Stimulated activated CD4-positive, alpha-beta T cell treated with anti-CD3 and anti-CD28 coated beads, Interleukin-15, amount 100 ng/mL, for 1 hour (primary cell): Measurements from ENCODE around the gene NRP1.

Experiments
- DNase-seq, 2 donors: peaks; one replicate each; pipeline ENCODE4 v3.0.0-alpha.2; 2020; ENCODE audit warnings: low read depth in 1 of 2, low spot score in 1 of 2

The NRP1 gene

DNA sequence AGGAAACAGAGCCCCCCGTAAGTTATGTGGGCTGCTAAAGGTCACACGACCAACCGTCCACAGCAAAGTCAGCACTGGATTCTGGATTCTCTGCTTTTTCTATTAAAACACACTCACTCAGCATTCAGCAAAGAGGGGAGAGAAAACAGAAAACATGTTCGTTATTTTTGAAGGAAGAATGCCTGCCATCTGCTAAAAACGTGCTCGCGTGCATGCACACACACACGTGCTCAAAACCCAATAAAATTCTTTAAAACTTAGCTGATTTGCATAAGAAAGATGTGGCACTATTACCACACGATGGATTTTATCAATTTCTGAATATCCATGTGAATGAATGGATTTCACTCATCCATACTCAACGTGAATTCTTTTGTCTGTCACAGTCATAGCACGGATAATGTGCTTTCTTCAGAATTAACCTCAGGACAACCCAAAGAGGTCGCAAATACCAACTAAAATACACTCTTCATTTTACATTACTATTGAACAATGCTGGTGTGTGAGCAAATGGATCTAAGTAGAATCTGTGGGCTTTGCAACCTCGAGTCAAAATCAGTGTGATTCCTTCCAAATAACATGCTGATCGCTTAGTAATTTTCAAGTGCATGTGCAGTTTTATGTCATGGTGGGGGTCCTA is 40.8 kb downstream of the NRP1 start:
- DNase-seq: no peak

DNA sequence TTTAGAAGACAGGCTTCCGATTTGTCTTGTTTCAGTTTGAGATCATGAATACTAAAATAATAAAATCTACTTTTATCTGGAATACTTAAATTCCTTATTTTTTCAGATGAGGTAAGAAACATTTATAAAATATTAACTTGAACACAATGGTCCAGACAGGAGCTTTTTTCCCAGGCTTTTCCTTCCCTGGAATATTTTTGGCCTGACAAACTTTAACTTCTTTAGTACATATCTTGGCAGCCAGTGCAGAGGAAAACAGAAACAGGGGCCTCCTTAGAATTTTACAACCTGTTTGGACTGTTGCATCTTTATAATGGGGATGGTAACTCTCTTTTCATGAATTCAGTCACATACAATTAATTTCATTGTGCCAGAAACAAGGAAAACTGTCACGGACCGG is 41.4 kb downstream of the NRP1 start:
- DNase-seq: no peak

DNA sequence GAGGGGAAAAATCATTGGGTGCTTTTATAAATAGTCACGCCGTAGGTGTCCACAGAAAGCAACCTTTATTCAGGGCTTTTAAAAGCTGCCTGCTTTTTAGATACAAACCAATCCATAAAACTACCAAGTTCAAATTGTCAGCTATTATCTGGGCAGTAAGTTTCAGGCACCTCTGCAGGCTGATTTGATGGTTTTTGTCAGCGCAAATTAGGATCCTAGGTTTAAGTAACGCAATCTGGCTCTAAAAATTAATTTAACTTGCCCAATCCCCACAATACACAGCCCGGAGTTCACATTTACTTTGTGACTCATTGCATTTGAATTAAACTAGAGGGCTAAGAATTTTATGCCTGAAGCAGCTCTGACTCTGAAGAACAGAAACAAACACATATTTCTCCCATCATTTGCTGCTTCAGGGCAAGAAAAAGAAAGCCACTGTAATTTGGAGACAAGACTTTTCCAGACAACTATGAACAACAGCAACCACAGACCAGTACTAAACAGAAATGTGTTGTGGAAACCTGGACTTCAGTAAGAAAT is 43.3 kb downstream of the NRP1 start:
- no peak for DNase-seq

DNA sequence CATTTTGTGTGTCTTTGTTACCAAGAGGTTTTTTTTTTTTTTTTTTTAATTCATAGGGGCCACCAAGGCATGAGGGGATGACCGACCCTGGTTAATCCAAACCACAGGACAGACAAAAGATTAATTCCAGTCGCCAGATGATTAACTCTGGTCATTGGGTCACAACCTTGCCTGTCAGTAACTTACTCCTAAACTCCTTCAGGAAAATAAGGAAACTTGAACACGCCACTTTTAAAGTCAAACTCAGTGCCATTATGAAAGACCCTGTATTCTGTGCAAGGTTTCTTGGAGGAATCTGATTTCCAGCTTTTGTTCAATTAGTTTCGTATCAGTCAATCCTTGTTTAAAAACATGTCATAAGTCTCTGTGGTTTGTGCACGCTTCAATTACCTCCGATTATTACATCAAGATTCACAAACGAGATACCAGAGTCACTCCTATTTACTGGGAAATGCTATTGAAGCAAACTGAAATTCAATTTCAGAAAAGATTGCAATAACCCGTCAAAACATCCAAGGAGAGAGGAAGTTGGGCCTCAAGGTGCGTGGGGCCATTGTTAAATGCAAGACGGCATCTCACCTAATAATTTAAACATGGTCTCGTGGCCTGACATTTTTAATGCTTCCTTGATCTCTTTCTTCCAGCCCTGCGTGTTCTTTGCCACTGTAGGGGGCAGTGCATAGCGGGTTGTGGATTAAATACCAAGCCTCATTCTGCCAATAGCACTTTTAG is 44.0 kb downstream of the NRP1 start:
- DNase-seq: no peak

DNA sequence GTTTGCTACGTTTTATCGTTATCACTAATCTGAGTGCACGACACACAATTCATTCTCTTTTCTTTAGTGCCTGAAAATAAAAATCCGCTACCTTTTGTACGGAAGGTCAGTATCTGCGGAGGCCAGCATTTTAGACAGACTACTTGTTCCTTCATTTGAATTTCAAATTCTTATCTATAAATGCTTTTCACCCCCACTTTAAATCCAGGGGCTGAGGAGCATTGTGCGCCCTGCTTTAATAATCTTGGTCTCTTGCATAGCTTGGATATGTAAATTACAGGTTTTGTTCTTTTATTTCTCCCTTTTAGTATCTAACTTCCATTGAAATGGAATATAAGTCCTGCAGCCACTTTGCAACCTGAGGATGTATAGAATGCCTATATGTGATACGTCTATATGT is 44.7 kb downstream of the NRP1 start:
- no peak for DNase-seq

DNA sequence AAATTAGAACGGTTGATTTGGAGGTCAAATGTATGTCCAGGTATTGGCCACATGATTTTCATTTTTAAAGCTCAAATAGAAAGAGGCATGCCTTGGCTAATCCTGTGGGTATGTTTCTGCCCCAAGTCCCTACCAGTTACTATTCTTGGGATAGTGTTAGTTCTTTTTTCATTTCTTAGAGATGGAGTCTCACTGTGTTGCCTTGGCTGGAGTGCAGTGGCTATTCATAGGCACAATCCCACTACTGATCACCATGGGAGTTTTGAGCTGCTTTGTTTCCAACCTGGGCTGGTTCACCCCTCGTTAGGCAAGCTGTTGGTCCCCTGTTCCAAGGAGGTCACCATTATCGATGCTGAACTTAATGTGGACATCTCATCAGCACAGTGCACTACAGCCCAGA is 46.3 kb downstream of the NRP1 start:
- no peak for DNase-seq

DNA sequence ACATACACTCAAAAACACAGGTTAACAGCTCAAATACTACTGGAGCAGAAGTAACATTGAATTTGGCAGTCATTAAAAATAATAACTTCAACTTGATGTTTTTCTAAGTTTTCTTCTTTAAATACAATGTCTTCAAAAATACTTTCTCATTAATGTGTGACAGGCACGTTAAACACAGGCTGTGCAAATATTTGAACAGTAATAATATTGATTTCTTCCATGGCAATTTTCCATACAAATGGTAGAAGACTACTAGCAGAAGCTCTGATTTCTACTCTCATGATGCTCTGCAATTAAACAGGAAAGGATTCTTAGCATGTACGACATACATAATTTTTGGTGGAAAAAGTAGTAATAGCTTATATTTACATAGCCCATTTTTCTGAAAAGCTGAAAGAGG is 47.4 kb downstream of the NRP1 start:
- no peak for DNase-seq

DNA sequence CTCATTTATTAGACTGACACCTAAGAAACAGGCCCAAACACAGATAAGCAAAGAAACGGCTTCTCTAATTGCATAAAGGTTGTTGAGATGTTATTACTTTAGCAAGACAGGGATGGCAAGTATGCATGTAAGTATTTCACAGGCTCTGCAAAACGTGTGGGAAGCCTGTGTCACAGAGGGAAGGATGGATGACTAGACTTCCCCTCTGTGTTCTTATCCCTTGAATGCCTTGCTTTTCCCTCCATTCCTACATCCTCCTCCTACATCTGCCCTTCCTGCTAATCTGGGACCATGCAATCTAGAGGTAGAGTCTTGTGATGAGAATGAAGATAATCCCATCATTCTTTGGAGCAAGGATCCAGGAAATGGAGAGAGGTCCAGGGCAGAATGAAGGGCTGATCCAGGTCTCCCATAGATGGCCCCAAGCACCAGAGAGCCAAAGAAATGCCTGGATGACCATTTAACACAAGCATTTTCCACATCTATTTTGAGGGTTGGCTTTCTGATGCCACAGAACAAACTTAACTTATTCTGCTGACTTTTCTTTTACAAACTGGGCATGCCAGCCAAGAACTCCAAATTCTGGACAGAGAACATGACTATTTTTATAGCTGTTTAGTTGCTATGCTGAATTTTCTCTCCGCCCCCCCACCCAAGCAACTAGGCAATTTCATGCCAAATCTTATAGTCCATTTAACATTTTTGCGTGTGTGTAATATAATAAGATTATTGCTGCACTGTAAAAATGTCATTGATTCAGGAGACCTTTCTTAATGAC is 48.1 kb downstream of the NRP1 start:
- no peak for DNase-seq

DNA sequence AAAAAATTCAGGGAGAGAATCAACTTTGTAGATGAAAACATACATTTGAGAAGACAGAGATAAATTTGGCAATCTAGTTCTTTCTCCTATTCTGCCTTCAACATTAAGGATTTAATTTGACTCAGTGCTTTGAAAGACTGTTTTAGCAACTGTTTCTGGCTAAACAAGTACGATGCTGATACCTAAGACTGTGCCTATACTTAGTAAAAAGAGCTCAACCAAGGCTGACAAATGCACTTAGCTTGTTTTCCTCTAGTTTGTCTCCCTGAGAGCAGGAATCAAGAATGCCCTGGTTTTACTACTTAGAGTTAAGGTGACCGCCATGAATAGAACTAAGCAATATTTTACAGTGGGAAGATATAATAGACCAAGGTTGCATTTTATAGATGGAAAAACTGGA is 49.5 kb downstream of the NRP1 start:
- no peak for DNase-seq

DNA sequence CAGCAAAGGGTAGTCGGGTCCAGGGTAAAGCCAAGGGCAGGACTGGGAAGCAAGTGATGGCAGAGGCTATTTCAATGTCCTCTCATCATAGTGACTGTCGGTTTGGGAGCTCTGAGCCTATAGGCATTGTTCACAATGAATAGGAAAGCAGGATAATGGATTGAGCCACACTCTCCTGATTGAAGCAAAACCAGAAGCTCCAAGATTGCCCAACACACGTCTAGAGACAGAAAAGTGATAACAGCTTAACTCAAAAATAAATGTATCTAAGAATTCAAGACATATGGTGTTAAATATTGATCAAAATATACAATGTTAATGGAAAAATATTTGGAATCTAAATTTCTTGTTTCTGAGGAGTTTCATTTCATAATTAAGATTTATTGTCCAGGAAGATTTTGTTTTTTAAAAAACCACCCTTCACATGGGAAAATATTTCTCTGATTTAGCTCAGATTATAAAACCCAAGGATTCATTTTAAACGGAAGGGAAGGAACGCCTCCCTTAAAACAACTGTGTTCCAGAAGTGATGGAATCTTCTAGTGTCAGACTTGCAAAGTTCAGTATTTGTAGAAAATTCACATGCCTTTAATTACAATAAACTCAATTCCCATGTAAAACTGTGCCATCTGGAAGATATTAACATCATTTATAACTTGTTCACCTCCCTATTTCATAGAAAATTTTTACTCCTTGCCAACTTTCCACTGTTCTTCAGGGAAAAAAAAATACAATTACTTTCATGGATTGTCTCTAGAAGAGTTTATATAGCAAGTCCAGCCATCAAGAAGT is 54.5 kb downstream of the NRP1 start:
- no peak for DNase-seq

DNA sequence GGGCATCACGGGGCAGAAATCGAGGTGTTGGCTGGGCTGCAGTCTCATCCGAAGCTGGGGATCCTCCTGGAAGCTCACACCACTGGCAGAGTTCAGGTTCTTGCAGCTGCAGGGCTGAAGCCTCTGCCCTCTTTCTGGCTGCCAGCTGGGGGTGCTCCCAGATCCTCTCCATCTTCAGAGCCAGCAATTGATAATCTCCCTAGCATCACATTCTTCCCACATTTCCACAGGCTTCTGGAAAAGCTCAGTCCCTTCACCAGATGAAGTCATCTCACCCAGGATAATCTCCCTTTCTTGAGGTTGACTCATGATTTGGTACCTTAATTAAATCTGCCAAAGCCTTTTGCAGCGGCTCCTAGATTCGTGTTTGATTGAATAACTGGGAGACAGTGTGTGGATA is 55.2 kb downstream of the NRP1 start:
- no peak for DNase-seq

DNA sequence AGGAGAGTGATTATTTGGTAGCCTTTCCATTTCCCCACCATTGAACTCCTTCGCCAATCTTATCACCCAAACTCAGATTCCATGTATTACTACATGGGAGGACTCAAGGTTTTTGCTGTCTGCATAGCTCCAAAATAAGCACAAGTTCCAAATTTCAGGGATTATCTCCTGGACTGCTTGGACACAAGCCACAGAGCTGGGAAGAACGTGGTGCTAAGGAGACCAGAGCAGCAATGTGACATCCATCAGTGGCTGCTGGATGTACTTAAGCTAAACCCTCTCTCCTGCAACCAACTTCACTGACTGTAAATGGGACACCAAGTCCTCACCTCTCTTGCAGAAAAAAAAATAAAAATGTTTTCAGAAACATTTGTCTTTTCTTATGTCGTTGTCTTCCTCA is 56.3 kb downstream of the NRP1 start:
- DNase-seq: no peak

DNA sequence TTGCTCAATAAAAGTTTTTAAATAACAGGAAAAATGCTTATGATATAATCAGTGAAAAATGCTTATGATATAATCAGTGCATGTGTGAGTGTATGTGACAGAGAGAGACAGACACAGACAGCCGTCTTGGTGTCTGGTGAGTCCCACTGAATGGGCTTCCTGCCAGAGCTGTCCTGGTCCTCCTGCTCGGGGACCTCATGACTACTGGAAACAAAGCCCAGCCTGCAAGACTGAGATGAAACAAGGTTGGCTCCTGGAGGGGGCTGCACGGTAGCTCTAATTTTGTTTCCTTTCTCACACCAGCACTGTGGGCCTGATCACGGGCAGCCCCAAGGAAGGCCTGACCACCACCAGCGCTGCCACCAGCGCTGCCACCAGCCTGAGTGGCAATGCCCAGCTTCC is 57.3 kb downstream of the NRP1 start:
- DNase-seq: no peak

DNA sequence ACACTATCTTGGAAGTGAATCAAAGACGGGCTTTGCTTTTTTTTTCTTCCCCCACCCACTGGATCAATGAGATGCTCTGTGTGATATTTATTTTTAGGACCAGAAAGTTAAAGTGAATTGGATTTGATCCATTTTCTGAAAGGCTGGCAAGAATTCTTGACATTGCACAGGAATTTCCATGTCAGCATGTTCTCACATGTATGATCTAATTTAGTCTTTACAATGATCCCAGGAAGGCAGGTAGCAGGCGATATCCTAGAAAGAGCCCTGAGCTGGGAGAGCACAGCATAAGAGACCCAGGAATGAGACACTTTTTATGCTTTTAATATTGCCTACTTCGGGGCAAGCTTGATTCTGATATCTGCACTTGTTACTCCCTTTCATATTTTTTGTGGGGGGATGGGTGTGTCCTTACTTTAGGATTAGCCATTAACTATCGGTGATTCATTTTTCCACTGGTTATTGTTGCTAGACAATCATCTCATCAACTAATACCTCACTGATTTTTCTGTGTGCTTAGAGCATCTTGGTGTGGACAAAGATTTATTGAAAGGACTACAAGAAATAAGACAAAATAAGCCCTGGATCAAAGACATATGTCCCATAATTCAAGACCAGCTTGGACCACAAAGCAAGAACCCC is 58.1 kb downstream of the NRP1 start:
- DNase-seq: no peak

DNA sequence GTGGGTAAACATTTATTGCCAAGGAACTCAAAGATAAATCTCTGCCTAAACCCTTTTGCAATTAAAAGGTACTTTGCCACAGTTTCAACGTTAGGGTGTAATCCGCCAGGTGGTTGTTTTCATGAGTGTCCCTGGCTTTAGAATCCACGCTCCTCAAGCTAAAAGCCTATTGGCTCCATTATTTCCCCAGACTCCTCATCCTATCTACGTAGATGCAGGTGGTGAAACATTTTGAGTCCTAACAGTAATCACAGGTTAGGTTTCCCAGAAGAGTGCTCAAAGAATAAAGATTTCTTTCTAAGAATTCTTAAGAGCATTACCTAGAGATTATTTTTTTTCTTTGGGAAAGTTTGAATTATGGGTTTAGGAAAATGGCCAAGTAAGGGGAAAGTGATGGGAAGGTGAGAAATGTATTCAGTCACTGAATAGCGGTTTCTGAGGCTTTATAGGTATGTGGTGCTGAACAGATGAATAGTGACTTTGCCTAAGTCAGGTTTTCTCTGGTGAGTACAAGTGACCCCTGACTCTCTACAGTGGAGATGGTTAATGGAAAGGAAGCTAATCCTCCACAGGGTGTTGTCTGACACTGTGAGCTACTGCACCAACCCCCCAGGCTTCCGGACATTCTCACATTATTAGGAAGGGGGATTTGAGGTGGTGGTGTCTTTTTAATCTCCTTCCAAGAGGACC is 60.2 kb downstream of the NRP1 start:
- no peak for DNase-seq

DNA sequence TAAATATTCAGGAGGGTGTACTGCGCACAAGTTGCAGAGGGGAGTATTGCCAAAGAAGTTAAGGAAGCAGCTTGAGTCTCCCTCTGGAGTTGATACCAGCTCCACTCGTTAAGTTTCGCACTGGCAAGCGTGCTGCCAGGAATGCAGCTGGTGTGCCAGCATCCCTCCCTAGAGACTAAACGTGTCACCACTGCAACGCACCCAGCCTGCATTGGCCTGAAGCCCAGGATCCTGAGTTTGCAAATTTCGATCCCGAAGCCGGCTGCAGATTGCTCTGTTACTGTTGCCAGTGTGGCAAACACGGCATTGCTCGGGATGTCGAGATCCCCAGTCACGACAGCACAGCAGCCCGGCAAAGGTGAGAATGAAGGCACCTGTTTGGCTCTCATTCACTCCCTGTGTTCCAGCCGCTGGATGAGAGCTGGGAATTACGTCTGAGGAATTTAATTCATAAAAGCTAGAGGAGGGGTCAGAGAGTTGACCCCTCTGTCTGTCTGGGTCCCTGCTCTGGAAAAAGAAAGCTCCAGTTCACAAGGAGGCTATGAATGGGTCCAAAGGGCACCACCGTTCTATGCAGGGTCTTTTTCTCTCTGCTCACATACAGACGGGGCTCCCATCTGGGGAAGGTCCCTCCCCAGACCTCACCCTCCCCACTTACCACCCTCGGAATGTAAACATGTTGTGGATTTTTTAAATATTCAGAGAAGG is 61.0 kb downstream of the NRP1 start:
- DNase-seq: no peak

DNA sequence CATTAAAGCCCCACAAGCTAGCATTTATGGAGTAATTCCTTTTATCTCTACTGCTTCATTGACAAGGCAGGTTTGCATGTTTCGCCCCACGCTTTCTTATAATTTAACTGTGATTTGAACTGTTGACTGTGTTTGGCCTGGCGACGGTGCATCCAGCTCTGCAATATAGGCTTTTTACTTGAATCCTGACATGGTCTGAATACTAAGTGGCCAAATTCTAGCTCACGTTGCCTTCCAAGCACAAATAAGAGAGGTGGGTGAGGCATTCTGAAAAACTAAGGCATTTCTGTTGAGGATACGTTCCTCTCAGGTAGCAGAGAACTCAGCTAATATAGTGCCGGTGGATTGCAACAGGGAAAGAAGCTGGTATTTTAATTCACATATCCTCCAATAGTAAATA is 61.8 kb downstream of the NRP1 start:
- DNase-seq: no peak

DNA sequence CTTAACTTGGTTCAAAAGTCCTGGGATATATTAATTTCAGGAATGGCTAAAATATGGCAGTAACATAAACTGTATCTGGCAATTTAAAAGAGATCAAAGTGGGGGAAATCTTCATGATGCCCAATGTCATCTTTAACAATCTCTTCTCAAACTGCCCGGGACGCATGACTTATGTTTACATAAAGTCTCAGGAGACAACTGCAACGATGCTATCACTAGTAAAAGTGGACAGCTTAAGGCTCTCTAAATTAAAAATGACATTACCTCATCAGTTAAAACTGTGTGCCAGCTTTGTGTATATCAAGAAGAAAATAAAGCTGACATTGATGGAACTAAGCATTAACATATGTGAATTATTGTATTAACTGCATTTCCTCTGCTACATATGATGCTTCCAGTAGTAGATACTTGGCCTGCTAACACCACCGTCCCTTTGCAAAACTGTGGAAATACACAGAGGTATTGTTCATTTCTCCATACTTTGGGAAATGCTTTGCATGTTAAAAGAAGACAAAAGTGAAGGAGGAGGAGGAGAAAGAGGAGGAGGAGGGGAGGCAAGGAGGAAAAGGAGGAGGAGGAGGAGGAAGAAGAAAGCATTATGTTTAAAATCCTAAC is 62.4 kb downstream of the NRP1 start:
- no peak for DNase-seq

DNA sequence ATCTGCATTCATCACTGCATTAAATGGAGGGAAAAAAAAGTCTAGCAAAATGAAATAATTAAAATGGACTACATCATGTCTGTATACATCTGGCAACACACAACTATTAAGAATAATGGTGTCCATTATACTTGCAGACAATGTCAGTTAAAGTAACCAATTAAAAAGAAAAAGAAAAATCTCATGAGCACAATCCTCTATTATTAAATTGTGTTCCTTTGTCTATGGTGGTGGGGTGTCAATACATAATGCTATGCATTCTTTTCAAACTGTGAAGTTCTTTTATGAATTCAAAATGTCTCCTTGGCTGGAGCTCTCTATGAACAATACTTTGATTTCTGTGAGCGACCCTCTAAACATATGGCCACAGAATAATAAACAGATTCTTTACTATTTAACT is 63.5 kb downstream of the NRP1 start:
- no peak for DNase-seq
